ENCODE results near the gene MED7.
"Not testable (repeated sequence)": the region's sequence is repeated elsewhere in the genome, so short reads cannot be mapped to it uniquely, and the experiment has no call there.

MED7 gene

GRCh38 chr5:157142317-157143126, at the start of gene MED7:
Gene MED7, minus strand, starts transcription at chr5:157142865. Its CDS starts 3,434 bp downstream, at chr5:157139431.
- DNase-seq (ENCODE audit: low read depth in 2 of 2): peak; percentile 76 to 91

DNA sequence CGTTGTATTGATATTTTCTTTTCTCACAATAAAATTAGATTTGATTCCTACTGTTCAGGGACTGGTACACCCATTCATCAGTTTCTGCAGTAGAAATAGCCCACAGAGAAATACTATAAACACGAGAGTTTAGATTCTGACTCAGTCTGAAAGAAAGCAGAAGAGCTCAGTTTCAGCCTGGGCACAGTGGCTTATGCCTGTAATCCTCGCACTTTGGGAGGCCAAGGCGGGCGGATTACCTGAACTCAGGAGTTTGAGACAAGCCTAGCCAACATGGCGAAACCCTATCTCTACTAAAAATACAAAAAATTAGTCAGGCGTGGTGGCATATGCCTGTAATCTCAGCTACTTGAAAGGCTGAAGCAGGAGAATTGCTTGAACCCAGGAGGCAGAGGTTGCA, 46.6 kb upstream of the MED7 start:
- no peak for DNase-seq (ENCODE audit: low read depth in 2 of 2)

- no peak for DNase-seq (ENCODE audit: low read depth in 2 of 2)
Observed at GRCh38 chr5:157188270-157188669, 45.6 kb upstream of the MED7 start.

DNA sequence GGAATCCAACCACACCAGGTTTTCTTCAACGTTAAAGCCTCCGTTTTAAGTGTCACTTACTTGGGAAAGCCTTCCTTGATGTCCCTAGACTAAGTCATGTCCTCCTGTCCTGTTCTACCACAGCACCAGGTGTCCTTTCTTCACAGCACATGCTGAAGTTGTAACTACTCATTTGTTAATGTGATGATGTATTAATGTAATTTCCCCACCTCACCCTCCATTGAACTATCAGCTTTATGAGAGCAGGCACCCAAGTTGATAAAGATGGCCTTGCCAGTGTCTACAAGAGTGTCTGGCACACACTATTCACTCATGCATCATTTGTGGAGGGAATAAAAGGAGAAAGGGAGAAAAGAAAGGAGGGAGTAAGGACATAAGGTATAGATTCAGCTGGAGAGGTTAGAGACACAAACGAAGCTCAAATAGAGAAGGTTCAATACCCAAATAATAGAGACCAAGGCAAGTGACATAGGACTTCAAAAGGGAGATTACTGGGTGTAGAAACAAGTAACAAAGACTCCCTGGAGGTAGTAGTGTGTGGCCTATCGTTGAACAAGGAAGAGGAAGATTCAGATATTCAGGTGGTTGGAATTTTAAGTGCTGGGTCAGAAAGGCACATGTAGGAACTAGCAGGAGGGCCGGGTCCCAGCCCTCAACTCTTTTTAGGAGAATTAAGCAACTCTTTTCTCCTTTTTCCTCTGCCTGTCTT, 44.5 kb upstream of the MED7 start:
- no peak for DNase-seq (ENCODE audit: low read depth in 2 of 2)

DNA sequence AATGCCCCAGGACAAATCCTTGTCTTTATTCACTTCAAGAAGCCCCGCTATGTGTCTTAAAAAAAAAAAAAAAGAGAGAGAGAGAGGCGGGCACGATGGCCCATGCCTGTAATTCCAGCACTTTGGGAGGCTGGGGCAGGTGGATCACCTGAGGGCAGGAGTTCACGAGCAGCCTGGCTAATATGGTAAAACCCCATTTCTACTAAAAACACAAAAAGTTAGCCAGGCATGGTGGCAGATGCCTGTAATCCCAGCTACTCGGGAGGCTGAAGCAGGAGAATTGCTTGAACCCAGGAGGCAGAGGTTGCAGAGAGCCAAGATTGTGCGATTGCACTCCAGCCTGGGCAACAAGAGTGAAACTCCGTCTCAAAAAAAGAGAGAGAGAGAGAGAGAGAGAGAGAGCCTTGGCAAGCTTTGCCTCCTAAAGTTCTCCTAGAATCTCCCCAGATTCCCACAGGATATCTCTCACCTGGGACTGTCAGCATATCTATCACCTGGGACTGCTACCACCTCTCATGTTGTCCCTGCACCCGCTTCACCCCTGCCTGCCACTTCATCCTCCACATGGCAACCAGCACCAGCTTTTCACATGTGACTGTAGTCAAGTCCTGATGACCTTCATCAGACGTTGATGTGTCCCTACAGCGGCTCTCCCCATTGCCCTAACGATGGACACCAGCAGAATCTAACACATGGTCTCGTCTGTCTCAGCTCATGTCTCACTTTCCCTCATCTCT, 43.8 kb upstream of the MED7 start:
- DNase-seq (ENCODE audit: low read depth in 2 of 2): no peak

GRCh38 chr5:157185122-157185521, 42.5 kb upstream of the MED7 start:
- not testable (repeated sequence) for DNase-seq (ENCODE audit: low read depth in 2 of 2)

DNA sequence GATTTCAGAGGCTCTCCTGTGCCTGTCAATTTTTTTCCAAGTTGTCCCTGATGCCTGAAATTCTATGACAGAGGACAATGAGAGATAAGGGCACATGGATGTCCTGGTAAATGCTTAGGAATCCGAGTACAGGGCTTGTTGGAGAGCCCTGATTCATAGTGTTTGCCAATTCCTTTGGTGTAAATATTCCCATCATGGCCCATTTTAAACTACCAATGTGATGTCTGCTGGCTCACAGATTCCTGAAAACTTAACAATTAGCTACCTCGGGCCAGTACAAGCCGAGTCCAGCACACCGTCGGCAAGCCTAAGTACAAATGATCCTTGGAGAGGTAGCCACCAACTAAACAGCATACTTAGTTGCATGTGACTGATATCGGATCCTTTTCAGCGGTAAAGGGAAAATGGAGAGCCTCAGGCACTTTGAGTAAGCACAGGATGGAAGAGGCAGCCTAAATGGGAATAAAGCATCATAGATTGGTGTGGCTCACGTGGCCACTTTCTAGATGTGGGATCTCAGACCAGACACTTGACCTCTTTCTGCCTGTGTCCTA, 41.5 kb upstream of the MED7 start:
- DNase-seq (ENCODE audit: low read depth in 2 of 2): no peak

DNA sequence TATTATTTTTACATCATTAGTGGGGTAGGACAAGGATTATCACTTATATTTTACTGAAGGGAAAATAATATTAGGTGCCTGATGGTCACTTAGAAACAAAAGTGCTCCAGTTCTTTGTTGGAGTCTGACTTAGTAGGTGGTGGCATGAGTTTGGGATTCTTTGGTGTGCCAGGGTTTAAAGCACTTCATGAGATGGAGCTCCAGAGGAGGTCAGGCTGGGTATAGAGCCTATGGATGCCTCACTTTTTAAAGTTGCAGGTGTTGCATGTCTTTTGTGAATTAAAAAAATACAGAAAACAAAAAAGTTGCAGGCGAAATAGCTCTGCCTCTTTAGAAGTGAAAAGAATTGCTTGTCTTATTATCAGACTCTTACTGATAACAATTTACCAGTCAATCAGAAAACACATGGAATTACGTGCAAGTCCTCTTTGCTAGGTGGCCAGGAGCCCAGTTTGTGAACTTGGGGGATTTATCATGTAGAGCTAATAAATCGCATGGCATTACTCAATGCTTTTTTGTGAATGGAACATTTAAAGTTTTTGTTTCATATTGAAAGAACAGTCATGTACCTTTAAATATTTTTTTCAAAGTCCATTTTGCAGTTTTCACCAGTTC, 39.6 kb upstream of the MED7 start:
- DNase-seq (ENCODE audit: low read depth in 2 of 2): no peak

GRCh38 chr5:157180374-157181264, 38.0 kb upstream of the MED7 start, which contains the start of gene ITK:
Gene ITK, plus strand, starts transcription at chr5:157180840. Its CDS starts 138 bp downstream, at chr5:157180978.
- DNase-seq (ENCODE audit: low read depth in 2 of 2): no peak

- no peak for DNase-seq (ENCODE audit: low read depth in 2 of 2)
Observed at GRCh38 chr5:157178966-157179365, 36.3 kb upstream of the MED7 start.

DNA sequence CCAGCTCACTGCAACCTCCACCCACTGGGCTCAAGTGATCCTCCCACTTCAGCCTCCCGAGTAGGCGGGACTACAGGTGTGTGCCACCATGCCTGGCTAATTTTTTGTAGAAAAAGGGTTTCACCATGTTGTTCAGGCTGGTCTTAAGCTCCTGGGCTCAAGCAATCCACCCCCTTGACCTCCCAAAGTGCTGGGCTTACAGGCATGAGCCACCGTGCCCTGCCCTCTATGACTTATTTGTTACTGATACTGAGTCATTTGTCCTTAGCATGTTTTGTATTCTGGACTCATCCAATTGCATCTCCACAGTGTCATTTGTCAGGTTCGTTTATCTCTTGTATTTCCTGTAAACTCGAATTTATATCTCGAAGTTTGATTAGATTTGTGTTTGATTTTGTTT, 35.3 kb upstream of the MED7 start:
- DNase-seq (ENCODE audit: low read depth in 2 of 2): no peak

- DNase-seq (ENCODE audit: low read depth in 2 of 2): no peak
Observed at GRCh38 chr5:157175071-157175612, 32.5 kb upstream of the MED7 start.

DNA sequence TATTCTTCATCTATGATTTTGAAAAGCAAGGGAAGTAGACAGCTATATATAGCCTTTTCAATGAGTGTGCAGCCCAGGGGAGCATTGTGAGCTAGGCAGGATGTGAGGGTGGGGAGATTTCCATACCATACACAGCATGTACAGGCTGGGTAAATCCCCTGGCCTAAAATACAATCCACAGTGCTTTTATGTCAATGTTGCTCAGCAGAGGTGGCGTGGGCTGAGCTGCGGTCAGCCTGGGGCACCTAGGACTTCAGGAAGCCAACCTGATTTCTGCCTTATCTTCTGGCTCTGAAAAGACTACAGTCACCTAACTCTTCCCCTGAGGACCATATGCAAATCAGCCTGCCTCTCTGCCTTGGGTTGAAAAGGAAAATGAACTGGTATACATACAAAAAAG, 29.7 kb upstream of the MED7 start:
- DNase-seq (ENCODE audit: low read depth in 2 of 2): peak; percentile 76 to 88

DNA sequence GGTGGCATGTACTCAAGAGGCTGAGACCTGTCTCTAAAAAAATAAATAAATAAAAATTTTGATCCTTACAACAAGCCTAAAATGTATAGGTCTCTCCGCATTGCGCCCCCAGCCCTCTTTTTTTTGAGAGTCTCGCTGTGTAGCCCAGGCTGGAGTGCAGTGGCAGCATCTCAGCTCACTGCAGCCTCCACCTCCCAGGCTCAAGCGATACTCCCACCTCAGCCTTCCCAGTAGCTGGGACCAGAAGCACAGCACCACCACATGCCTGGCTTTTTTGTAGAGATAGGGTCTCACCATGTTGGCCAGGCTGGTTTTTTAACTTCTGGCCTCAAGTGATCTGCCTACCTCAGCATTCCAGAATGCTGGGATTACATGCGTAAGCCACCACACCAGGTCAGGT, 25.6 kb upstream of the MED7 start:
- no peak for DNase-seq (ENCODE audit: low read depth in 2 of 2)

DNA sequence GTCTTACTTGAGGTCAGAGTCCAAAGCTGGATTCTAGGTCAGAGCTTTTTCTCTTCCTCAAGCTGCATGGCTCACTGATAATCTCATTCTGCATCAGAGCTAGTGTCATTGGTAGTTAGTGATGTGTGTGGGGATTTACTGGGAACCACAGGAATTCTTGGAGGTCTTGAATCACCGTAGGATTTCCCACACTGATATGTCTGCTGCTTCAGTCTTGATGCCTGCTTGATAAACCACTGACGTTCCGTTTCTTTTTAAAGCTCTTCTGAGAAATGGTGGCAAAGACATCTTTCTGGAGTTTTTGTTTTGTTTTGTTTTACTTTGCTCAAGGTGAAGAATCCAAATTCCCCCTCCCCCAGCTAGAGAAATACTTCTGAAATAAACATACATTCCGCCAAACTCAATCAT, 24.6 kb upstream of the MED7 start:
- no peak for DNase-seq (ENCODE audit: low read depth in 2 of 2)

DNA sequence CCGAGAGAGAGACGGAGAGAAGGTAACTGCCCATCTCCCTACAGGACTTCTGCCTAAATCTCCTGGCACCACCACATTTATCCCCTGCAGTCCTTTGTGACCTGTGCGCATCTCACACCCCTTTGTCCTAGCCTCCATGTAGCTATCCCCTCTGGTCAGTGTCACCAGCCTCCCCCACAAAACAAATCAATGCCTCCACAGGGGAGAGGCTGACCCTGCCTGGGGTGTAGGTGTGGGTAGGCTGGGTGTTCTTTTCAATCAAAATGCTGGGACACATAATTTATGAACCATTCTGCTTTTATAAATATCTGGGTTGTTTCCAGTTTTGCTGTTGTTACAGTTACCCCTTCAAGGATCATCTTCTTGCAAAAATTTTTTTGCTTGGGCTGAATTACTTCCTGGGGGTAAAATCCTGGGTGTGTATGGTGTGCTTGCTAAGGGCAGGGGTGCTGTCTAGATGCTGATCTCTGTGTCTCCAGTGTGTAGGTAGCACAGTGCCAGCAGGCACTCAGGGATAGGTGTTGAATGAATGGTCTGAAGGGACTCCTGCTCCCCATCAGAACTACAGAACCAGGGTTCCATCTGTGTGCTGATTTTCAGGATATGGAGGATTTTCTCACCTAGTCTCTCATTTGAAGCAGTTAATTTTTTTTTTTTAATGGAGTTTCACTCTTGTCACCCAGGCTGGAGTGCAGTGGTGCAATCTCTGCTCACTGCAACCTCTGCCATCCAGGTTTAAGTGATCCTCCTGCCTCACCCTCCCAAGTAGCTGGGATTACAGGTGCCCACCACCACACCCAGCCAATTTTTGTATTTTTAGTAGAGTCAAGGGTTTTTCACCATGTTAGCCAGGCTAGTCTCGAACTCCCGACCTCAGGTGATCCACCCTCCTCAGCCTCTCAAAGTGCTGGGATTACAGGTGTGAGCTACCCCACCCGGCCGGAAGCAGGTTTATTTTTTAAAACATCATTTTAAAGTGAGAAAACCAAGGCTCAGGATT, 23.8 kb upstream of the MED7 start, which contains the start of gene GARIN3:
GARIN3 (minus strand) TSS at position 51 of the 1,000 bp plus-strand sequence. CDS start 96 bp downstream, outside the sequence.
- DNase-seq (ENCODE audit: low read depth in 2 of 2): no peak

- DNase-seq (ENCODE audit: low read depth in 2 of 2): no peak
Observed at GRCh38 chr5:157165668-157166067, 23.0 kb upstream of the MED7 start.

- no peak for DNase-seq (ENCODE audit: low read depth in 2 of 2)
Observed at GRCh38 chr5:157165261-157165660, 22.6 kb upstream of the MED7 start.

GRCh38 chr5:157164521-157164920, 21.9 kb upstream of the MED7 start:
- no peak for DNase-seq (ENCODE audit: low read depth in 2 of 2)

All from stimulated activated CD8-positive, alpha-beta memory T cell treated with anti-CD3 and anti-CD28 coated beads, Interleukin-15, amount 100 ng/mL, for 4 hours (primary cell).